Fibroblast of lung (primary cell): ENCODE data around the gene UNKL.

Experiments
- EZH2 ChIP-seq: IDR thresholded peaks from 2 replicates; pipeline ENCODE4 v1.5.1; 2012; ENCODE audit warnings: low read length, control low read depth, mild to moderate bottlenecking; ENCODE audit errors: missing control alignments
- TF ChIP-seq, protein P1 (sequence below), 2 donors: IDR thresholded peaks in 1 of 2; conservative IDR thresholded peaks in 1 of 2; 1 replicate in 1 of 2; 2 replicates in 1 of 2; pipeline ENCODE4 v1.5.1; 2011 to 2012; ENCODE audit warnings: low read length in 2 of 2, control low read depth in 1 of 2, inconsistent platforms in 1 of 2, low read depth in 1 of 2, mild to moderate bottlenecking in 1 of 2

DNA sequence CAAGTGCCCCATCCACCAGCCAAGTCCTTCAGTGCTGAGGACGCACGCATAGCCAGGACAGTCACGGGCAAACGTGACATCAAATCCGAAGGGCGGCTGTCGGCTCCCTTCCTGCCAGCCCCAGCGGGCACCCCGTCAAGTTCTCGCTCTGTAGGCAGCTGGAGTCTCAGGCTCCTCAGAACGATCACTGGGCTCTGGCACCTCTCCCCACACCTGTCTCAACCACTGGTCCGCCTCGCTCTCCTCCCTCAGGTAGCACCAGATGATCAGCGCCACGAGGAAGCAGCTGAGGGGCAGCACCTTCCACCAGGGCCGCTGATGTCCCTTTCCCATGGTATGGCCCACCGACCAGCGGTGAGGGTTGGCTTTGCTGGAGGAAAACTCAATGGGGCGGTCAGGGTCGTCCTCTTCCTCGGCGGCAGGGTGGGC is 5.6 kb upstream of the UNKL start:
- TF ChIP-seq, protein P1, sequence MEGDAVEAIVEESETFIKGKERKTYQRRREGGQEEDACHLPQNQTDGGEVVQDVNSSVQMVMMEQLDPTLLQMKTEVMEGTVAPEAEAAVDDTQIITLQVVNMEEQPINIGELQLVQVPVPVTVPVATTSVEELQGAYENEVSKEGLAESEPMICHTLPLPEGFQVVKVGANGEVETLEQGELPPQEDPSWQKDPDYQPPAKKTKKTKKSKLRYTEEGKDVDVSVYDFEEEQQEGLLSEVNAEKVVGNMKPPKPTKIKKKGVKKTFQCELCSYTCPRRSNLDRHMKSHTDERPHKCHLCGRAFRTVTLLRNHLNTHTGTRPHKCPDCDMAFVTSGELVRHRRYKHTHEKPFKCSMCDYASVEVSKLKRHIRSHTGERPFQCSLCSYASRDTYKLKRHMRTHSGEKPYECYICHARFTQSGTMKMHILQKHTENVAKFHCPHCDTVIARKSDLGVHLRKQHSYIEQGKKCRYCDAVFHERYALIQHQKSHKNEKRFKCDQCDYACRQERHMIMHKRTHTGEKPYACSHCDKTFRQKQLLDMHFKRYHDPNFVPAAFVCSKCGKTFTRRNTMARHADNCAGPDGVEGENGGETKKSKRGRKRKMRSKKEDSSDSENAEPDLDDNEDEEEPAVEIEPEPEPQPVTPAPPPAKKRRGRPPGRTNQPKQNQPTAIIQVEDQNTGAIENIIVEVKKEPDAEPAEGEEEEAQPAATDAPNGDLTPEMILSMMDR (conservative IDR thresholded peaks at IDR 0.05 in 1 of 2, IDR thresholded peaks at IDR 0.05 in 1 of 2; ENCODE audit: low read depth in 1 of 2, low read length in 2 of 2): no peak
- TF ChIP-seq EZH2: no peak
